ENCODE measurements around the gene ANO10.
"Not testable (repeated sequence)": the region's sequence is repeated elsewhere in the genome, so short reads cannot be mapped to it uniquely, and the experiment has no call there.

Gene ANO10

GRCh38 chr3:43621656-43622432, at the start of gene ANO10:
Gene ANO10, minus strand, starts transcription at chr3:43622011. Its CDS starts 16,159 bp downstream, at chr3:43605852.
- Histone ChIP-seq H3K4me1 (ENCODE audit: control insufficient read depth, insufficient read depth, low read length) (no peaks in the 10 kb centered on the region), H3K27me3 (ENCODE audit: control insufficient read depth, insufficient read depth, low read length) (no peaks in the 10 kb centered on the region), H3K27ac (ENCODE audit: low read length) (no peak within 1 kb of the TSS), H3K36me3 (ENCODE audit: control insufficient read depth, insufficient read depth, low read length) (no peaks in the 10 kb centered on the region), H3K9me3 (ENCODE audit: control insufficient read depth, insufficient read depth, low read length) (no peaks in the 10 kb centered on the region), H3K4me3 (ENCODE audit: low read length) (peak within 1 kb of the TSS; percentile 98)
- peak; percentile 93 for DNase-seq (ENCODE audit: low read depth, low spot score)
- no CpG with 5 or more reads among the region's 80 CpGs for WGBS (ENCODE audit: insufficient coverage, insufficient read length)

- WGBS (ENCODE audit: insufficient coverage, insufficient read length), result no CpG with 5 or more reads among the region's 5 CpGs
- no peaks in the 10 kb centered on the region for H3K9me3 ChIP-seq (ENCODE audit: control insufficient read depth, insufficient read depth, low read length)
Measured at GRCh38 chr3:43670635-43671522, 49.1 kb upstream of the ANO10 start.

GRCh38 chr3:43665011-43665410, 43.2 kb upstream of the ANO10 start:
- WGBS (ENCODE audit: insufficient coverage, insufficient read length), result no CpG with 5 or more reads among the region's 3 CpGs
- not testable (repeated sequence) for H3K36me3 ChIP-seq (ENCODE audit: control insufficient read depth, insufficient read depth, low read length); DNase-seq (ENCODE audit: low read depth, low spot score); H3K27ac ChIP-seq (ENCODE audit: low read length); H3K4me3 ChIP-seq (ENCODE audit: low read length); H3K9me3 ChIP-seq (ENCODE audit: control insufficient read depth, insufficient read depth, low read length); H3K4me1 ChIP-seq (ENCODE audit: control insufficient read depth, insufficient read depth, low read length); H3K27me3 ChIP-seq (ENCODE audit: control insufficient read depth, insufficient read depth, low read length)

More at GRCh38 chr3:43670635-43671522, 49.1 kb upstream of the ANO10 start:
- Histone ChIP-seq H3K4me3 (ENCODE audit: low read length) (no peak overlapping the region), H3K4me1 (ENCODE audit: control insufficient read depth, insufficient read depth, low read length) (no peaks in the 10 kb centered on the region), H3K36me3 (ENCODE audit: control insufficient read depth, insufficient read depth, low read length) (no peaks in the 10 kb centered on the region), H3K27ac (ENCODE audit: low read length) (no peak overlapping the region), H3K27me3 (ENCODE audit: control insufficient read depth, insufficient read depth, low read length) (no peaks in the 10 kb centered on the region)
- no peak for DNase-seq (ENCODE audit: low read depth, low spot score)

GRCh38 chr3:43661376-43661775, 39.6 kb upstream of the ANO10 start:
- H3K27ac ChIP-seq (ENCODE audit: low read length); H3K36me3 ChIP-seq (ENCODE audit: control insufficient read depth, insufficient read depth, low read length); H3K9me3 ChIP-seq (ENCODE audit: control insufficient read depth, insufficient read depth, low read length); H3K27me3 ChIP-seq (ENCODE audit: control insufficient read depth, insufficient read depth, low read length); H3K4me1 ChIP-seq (ENCODE audit: control insufficient read depth, insufficient read depth, low read length); H3K4me3 ChIP-seq (ENCODE audit: low read length); DNase-seq (ENCODE audit: low read depth, low spot score): not testable (repeated sequence)
- WGBS (ENCODE audit: insufficient coverage, insufficient read length), result no CpG with 5 or more reads among the region's 1 CpG

GRCh38 chr3:43659250-43659880, 37.6 kb upstream of the ANO10 start:
- H3K36me3 ChIP-seq (ENCODE audit: control insufficient read depth, insufficient read depth, low read length), result no peaks in the 10 kb centered on the region
- WGBS (ENCODE audit: insufficient coverage, insufficient read length), result no CpG with 5 or more reads among the region's 13 CpGs
- no peaks in the 10 kb centered on the region for H3K4me1 ChIP-seq (ENCODE audit: control insufficient read depth, insufficient read depth, low read length)
- no peak overlapping the region for H3K4me3 ChIP-seq (ENCODE audit: low read length)
- H3K27ac ChIP-seq (ENCODE audit: low read length), result no peak overlapping the region
- DNase-seq (ENCODE audit: low read depth, low spot score), result no peak
- H3K9me3 ChIP-seq (ENCODE audit: control insufficient read depth, insufficient read depth, low read length), result no peaks in the 10 kb centered on the region
- H3K27me3 ChIP-seq (ENCODE audit: control insufficient read depth, insufficient read depth, low read length), result no peaks in the 10 kb centered on the region

- H3K9me3 ChIP-seq (ENCODE audit: control insufficient read depth, insufficient read depth, low read length); H3K4me3 ChIP-seq (ENCODE audit: low read length); H3K4me1 ChIP-seq (ENCODE audit: control insufficient read depth, insufficient read depth, low read length); H3K27ac ChIP-seq (ENCODE audit: low read length); H3K36me3 ChIP-seq (ENCODE audit: control insufficient read depth, insufficient read depth, low read length); H3K27me3 ChIP-seq (ENCODE audit: control insufficient read depth, insufficient read depth, low read length); DNase-seq (ENCODE audit: low read depth, low spot score): not testable (repeated sequence)
- WGBS (ENCODE audit: insufficient coverage, insufficient read length), result no CpG with 5 or more reads among the region's 22 CpGs
Measured at GRCh38 chr3:43656390-43656789, 34.6 kb upstream of the ANO10 start.

GRCh38 chr3:43650345-43650744, 28.5 kb upstream of the ANO10 start:
- no peak overlapping the region for H3K27ac ChIP-seq (ENCODE audit: low read length)
- no peaks in the 10 kb centered on the region for H3K36me3 ChIP-seq (ENCODE audit: control insufficient read depth, insufficient read depth, low read length)
- no CpG with 5 or more reads among the region's 1 CpG for WGBS (ENCODE audit: insufficient coverage, insufficient read length)
- no peaks in the 10 kb centered on the region for H3K9me3 ChIP-seq (ENCODE audit: control insufficient read depth, insufficient read depth, low read length)
- H3K27me3 ChIP-seq (ENCODE audit: control insufficient read depth, insufficient read depth, low read length), result no peaks in the 10 kb centered on the region
- H3K4me1 ChIP-seq (ENCODE audit: control insufficient read depth, insufficient read depth, low read length), result peaks cover 3% of the 10 kb centered on the region; the same call in 1 of the 2 replicates
- DNase-seq (ENCODE audit: low read depth, low spot score), result no peak
- no peak overlapping the region for H3K4me3 ChIP-seq (ENCODE audit: low read length)

- DNase-seq (ENCODE audit: low read depth, low spot score), result no peak
- Histone ChIP-seq H3K4me3 (ENCODE audit: low read length) (no peak overlapping the region), H3K4me1 (ENCODE audit: control insufficient read depth, insufficient read depth, low read length) (peaks cover 3% of the 10 kb centered on the region; the same call in 1 of the 2 replicates), H3K27me3 (ENCODE audit: control insufficient read depth, insufficient read depth, low read length) (no peaks in the 10 kb centered on the region), H3K36me3 (ENCODE audit: control insufficient read depth, insufficient read depth, low read length) (no peaks in the 10 kb centered on the region), H3K9me3 (ENCODE audit: control insufficient read depth, insufficient read depth, low read length) (no peaks in the 10 kb centered on the region), H3K27ac (ENCODE audit: low read length) (no peak overlapping the region)
- no CpG with 5 or more reads among the region's 6 CpGs for WGBS (ENCODE audit: insufficient coverage, insufficient read length)
Measured at GRCh38 chr3:43649365-43649968, 27.7 kb upstream of the ANO10 start.

- Histone ChIP-seq H3K4me1 (ENCODE audit: control insufficient read depth, insufficient read depth, low read length) (peaks cover 3% of the 10 kb centered on the region; the same call in 1 of the 2 replicates), H3K36me3 (ENCODE audit: control insufficient read depth, insufficient read depth, low read length) (no peaks in the 10 kb centered on the region), H3K27me3 (ENCODE audit: control insufficient read depth, insufficient read depth, low read length) (no peaks in the 10 kb centered on the region), H3K9me3 (ENCODE audit: control insufficient read depth, insufficient read depth, low read length) (no peaks in the 10 kb centered on the region), H3K27ac (ENCODE audit: low read length) (no peak overlapping the region), H3K4me3 (ENCODE audit: low read length) (no peak overlapping the region)
- WGBS (ENCODE audit: insufficient coverage, insufficient read length), result no CpG with 5 or more reads among the region's 3 CpGs
- no peak for DNase-seq (ENCODE audit: low read depth, low spot score)
Measured at GRCh38 chr3:43648957-43649356, 27.1 kb upstream of the ANO10 start.
